SK-N-DZ (cell line): ENCODE results near the gene RAB7B.

ENCODE experiments used
- DNase-seq: peaks from one replicate; pipeline ENCODE4 v3.0.0-alpha.2; 2015; ENCODE audit warnings: low spot score

Gene RAB7B

DNA sequence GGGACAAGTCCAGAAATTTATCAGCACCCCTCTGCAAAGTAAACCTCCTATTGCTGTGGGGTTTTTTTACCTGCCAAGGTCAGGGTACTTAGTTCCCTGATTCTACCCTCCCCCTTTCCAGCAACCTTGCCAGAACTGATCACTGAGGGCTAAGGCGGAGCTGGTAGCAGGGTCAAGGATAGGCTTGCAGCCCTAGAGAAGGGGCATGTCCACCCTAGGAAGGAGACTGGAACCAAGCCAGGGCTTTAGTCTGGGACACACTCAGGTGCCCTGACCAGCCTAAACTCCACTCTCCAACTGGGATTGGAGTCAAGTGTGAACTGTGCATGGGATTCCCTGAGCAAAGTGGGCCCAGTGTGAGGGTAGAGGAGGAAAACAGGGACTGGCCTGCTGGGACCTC is 53.4 kb downstream of the RAB7B start:
- DNase-seq: no peak

DNA sequence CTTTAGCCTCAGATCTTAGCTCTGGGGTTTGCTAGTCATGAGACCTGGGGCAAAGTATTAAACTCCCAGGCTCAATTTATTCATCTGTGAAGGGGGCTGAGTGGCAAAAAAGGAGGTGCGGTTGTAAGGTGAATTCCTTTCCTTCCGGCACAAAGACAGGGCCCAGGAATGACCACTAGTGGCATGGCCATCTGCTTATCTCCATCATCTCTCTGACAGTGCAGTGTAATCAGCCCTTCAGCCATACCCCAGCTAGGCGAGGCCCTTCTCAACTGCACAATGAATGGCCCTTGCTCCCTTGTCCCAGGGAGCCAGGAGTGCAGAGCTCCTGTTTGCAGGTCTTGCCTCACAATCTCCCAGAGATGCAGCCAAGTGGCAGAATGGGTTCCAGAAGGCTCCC is 54.3 kb downstream of the RAB7B start:
- DNase-seq: no peak

DNA sequence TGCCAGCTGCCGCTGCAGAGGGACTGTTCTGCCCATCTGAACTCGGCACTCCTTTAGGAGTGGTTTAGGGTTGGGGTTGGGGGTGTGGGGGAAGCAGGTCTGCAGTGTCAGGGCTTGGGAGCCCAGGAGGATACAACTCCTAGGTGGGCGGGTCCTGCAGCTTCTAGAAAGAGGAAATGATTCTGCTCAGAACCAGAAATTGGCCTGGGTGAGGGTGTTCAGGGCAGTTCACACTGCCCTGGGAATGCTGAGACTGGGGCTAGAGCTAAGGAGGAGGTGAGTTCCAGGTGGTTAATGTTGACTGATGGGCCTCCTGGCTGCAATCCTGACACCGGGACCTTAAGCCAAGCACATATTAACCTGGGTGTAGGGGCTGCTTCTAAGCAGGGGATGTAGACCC is 55.2 kb downstream of the RAB7B start:
- DNase-seq: no peak

DNA sequence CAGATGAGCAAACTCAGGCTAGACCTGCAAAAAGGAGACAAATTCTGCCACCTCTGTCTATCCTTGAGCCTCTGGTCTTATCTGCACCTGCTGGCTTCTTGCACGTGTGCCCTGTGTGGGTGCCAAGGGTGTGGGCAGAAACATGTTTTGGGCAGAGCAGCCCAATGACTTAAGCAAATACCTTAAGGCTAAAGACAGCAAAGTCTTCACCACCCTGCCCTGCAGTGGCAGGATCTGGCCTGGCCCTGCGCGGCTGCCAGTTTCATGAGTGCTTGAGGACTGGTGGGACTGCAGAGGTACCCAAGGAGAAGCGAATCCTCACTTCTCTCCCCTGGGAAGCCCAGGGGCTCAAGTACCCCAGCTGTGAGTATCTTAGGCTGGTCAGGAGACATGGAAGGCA is 56.2 kb downstream of the RAB7B start:
- DNase-seq: no peak

DNA sequence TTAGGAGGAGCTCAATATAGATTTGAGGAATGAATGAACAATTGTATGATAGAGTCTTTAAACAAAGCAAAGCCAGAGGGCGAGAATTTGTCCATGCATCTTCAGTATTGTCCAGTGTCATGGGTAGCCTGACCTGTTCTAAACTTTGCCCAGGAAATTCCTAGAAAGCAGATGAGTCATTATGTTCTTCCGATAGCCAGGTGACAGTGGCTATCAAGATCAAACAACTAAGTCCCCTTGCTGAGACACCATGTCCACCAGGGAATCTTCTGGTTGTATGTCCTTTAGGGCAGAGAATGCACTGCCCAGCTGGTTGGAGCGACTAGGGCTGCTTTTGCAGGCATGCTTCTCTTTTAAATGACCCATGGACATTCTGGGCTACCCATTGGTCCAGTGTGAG is 58.1 kb downstream of the RAB7B start:
- DNase-seq: no peak

DNA sequence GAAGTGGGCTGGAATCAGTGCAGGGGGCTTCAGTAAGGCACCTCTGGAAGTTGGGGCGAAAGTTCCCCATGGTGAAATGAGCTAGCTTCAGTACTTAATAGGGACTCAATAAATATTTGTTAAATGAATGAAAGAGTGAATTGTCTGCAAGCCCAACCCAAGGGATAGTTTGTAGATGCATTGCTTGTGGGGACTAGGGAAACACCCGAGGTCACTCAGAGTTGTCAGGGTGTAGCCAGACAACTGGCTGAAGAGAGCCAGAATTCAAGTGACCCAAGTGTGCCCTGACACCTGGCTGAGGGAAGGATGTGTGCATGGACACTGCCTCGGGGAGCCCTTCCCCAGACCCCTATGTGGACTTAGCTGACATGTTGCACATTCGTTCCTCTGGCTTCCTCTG is 58.7 kb downstream of the RAB7B start:
- no peak for DNase-seq

DNA sequence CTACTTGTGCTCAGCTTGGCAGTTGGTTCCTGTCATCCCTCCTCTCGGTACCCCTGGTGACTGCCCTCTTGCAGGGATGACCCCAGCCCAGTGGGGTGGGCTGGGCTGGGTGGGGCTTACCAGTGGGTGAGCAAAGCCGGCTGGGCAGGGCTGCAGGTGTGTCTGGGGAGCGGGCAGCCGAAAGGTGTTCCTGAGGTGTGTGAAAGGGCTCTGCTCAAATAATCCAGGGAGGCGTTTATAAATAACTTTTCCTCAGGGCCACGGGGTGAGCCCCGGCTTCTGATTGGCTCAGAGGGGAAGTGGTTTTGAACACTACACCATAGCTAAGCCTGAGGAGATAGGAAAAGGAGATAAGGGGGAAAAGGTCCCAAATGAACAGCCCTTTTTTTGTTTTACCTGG is 60.0 kb downstream of the RAB7B start, which contains the start of gene SLC26A9:
TSS of gene SLC26A9 (minus strand) at position 212 of the 400 bp plus-strand sequence. CDS start 7,636 bp downstream, outside the sequence.
- no peak for DNase-seq

DNA sequence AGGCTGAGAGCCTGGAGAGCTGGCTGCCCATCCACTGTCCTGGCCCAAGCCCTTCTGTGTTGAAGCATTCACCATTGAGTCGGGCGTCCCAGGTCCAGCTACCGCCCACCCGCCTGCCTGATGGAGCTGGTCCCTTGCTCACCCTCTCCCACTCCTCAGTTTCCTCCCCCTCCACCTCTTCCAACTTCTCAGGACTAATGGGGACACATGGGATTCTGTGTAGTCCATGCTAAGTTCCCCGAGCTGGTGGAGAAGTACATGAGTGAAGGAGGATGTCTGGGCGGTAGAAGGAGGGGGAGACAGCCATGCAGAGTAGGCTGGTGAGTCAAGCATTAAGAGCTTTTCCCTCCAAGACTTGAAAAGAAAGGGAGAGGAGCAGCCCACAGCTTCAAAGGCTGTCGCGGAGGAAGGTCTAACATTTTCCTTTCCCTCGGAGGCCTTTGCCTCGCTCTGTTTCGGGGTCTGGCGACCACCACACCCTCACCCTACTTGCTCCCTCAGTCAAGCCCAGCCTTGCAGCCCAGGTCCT is 60.5 kb downstream of the RAB7B start:
- DNase-seq: no peak

DNA sequence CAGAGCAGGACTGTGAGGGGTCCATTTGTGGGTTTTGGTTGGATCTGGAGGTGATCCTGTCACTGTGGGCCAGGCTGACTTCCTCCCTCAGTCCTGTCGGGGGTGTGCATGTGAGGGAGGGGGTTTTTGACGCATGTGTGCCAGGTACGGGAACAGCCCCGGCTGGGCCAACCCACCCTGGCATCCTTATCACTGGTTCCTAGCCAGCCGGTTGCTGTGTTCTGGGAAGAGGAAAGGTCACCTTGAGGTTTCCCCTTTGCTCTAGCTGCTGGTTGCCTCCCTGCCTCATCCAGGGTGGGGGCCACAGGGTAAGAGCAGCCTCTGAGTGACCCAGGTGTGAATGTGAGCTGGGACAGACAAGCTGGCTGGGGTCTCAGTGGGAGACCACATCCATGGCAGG is 62.5 kb downstream of the RAB7B start:
- no peak for DNase-seq

DNA sequence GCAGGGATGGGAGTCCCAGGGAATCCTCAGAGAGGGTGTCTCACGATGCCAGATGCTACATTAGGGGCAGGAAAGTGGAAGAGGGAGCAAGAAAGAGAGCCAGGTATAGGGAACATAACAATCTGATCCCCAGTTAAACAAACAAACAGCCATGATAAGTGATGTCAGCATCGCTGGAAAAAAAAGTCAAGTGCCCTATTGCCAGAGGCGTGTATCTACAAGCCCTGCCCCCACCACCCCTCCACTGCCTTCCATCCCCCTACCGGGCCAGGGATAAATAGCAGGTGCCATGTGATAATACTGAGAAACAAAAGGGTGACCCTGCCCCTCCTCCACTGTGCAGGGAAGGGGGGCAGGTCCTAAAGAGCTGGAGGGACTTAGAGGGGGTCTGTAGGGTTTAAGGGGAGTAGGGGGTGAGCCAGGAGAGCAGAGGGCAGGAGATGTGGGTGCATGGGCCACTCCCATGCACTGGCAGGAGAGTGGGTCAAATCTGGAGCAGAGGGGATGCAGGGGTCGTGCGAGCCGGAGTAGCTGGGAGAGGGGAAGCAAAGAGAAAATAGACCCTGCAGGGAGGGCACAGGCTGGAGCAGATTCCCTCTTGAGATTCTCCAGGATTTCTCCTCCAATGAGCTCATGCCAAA is 63.4 kb downstream of the RAB7B start:
- DNase-seq: peak; percentile 13

DNA sequence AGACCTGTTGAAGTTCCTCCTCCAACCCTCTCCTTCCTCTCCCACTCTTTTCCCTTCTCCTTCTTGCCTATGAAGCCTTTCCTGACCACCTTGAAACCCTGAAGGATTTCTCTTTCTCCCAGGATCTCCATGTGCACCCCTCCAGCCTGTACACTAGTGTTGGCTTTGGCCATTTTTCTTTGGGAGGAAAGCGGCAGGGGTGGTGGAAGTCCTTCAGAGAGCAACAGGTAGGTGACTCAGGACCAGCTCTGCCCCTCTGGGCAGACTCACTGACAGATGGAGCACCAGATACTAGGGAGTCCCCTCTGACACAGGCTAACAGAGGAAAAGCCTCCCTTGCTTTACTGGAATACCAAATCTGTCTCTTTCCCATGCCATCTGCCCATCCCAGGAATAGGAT is 64.5 kb downstream of the RAB7B start:
- DNase-seq: no peak

DNA sequence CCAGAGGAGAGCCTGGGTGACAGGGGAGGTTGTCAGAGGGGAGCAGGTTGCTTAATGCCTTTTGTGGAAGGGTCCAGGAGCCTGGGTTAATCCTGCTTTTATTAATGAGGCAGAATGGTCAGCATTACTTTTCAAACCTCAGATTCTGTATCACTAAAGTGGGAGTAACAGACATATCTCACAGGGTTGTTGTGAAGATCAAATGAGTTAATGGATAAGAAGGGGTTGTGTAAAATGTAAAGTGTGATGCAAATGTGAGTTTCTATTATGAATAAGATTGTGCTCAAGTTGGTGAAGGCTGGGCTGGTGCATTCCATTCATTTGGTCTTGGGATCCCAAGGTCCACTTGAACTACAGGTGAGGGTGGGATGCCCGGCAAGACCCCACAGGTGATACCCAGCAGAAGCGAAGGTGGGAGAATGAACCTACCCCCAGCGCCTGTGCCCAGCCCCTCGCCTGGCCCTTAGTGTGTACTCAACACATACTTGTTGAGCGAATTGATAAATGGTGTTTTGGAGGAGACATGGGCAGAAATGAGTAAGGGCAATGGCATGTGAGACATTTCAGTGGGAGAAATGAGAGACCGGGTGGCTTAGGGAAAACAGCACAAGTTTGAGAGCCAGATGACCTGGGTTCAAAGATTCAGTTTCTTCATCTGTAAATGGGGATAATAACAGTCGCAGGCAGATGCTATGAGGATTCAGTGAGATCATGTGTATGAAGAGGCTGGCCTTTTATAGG is 66.2 kb downstream of the RAB7B start:
- DNase-seq: no peak

DNA sequence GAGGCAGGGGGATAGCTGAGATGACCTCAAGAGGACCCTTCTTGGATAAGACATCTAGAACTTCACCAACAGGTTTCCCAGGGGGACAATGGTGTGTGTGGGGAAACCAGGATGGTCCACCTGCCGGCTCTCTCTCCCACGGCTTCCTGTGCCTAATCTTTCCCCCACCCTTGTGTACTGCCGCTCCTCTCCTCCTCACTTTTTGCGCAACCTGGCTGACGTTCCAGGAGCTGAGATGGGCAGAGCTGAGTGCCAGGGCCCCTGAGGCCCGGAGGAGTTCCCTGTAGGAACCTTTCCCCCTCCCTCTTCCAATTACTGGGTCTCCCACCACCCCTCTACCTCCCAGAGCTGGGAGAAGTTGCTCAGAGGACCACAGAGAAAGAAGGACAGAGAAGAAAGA is 66.9 kb downstream of the RAB7B start:
- DNase-seq: no peak

DNA sequence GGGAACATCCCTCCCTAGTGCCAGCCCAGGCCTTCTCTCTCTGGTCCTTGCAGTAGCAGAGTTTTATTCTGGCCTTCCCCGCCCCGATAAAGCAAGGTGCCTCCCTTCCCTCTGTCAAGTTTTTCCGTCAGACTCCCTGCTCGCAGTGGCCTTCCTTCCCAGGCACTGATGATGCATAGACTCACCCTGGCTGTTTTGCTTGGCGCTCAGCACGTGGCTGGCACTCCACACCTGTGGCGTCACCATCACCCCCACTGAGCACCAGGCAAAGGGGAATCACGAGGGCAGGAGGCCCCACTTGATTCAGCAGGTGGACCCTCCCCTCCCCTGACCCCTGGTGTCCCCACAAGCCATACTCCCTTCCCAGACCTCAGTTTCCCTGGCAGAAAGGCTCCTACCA is 67.3 kb downstream of the RAB7B start:
- no peak for DNase-seq

DNA sequence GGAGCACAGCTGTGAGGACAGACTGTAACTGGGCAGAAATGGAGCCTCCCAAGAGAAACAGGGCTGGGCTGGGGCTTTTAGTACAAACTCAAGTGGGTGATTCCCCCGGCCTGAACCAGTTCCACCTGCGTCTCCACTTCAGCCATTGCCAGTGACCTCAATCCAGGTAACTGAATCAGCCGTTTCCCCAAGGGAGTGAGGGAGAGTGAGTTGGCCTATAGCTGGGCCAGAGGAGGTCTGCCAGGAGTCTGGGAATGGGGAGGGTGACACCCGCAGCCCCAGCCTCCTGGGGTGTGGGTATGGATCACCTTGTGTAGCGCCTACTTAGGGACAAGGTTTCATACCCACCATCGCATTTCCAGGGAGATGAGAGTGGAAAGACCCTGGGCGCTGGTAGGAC is 68.4 kb downstream of the RAB7B start:
- DNase-seq: no peak

DNA sequence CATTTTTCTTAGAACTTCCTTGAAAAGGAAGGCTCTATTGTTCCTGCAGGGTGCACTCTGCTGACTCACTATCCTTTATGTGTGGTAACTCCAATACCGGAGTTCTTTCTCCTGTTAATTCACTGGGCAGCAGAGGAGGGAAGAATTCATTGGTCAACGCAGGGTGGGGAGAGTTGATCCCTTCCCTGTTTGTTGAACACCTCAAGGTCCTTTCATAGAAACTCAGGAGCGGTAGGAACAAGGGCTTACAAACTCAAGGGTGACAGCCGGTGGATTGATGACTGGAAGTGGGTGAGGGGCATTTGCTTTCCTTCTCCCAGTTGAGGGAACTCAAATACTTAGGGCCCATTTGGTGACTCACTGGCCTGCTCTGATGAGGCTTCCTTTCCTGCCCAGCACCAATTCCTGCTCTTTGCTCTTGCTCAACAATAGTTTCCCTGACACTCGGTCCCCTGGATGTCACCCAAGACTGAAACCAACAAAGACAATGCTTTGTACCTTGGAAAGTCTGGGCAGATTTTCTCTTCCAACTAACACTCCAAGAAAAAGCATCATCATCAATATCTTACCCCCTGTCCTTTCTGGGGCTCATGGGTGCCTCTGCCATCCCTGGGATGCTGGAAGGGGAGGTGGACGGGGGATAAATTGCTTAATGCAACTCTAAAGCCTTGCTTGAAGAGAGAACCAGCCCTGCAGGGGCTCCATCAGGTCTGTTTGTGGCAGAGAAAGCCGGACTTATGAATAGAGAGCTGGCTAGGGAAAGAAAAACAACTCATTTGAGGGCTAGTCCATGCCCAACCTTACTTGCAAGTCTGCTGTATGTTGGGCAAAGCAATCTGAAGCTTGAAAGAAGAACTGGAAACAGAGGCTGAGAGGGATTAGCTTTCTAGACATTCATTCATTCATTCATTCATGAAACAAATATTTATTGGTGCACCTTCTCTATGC is 69.2 kb downstream of the RAB7B start:
- DNase-seq: no peak

DNA sequence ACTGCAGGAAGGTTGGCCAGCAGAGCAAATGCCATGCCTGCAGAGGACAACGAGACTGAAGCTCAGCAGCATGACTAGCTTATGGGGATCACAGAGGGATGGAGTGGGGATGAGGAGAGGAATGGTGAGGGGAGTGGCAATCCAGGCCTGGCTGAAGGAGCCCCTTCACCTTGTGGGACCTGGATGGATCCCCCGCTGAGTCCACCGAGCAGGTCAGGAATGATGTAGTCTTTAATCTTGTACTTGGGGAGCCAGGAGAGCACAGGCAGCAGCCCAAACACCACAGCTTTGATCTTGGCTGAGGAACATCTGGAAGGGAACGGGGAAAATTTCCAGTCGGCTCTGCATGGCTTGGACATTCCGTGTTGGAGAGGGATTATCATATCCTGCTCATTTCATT is 70.4 kb downstream of the RAB7B start:
- no peak for DNase-seq

DNA sequence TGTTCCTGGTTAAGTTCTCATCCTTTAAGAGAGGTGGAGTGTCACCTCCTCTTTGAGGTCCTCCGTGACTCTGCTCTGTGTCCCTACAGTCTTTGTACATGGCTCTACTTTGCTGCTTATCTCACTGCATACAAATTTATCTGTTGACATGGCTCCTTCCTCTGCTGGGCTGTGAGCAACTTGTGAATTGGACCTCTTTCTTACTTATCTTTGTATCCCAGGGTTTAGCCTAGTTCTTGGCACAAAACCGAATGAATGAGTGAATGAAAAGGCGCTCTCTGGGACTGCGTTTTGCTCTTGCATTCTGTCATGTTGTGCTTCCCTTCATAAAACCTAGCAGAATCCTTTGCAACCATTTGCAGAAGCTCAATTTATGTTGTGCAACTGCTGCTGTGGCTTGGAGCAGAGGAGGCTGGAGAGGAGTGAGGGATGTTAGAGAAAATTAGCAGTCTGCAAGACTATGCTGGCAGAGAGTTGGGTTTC is 72.4 kb downstream of the RAB7B start:
- DNase-seq: no peak

DNA sequence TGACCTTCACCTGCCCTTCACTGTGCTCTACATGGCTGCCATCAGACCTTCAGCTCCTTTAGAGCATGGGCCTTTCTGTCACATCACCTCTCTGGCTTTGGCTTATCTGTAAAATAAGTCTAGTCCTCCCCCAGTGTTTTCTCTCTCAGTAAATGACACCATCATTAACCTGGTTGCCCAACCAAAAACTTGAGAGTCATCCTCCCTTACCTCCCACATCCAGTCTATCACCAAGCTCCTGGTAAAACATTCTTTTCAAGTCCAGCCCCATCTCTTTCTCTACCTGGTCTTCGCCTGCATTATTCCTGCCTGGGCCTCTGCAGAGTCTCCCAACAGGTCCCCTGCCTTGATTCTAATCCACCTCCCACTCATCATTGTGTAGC is 73.0 kb downstream of the RAB7B start:
- DNase-seq: no peak

DNA sequence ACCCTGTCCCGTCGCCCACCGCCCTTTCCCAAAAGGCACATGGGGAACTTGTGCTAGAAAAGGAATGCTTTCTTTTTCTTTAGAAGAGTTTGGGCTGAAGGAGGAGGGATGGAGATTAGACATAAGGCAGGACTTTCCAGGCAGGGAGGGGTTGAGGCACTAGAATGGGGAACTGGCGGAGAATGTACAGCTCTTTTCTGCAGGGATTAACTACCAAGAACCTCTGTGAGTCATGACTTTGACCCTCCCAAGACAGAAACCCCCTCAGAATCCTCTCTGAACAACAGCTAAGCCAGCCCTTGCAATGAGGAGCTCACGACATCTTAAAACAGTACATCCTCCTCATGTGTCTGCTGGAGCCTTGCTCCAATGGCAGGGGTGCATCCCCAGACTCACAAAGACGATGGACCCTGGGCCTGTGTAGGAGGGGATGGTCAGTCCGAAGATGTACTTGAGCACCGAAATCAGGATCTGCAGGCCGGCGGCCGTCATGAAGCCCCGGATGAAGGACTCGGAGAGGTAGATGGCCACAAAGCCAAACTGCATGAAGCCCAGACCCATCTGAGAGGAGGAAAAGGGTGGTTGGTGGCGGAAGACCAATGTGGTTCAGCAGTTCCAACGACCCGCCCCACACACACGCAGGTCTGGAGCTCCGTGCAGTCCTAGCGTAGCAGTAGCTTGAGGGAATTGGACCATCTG is 73.5 kb downstream of the RAB7B start:
- no peak for DNase-seq

DNA sequence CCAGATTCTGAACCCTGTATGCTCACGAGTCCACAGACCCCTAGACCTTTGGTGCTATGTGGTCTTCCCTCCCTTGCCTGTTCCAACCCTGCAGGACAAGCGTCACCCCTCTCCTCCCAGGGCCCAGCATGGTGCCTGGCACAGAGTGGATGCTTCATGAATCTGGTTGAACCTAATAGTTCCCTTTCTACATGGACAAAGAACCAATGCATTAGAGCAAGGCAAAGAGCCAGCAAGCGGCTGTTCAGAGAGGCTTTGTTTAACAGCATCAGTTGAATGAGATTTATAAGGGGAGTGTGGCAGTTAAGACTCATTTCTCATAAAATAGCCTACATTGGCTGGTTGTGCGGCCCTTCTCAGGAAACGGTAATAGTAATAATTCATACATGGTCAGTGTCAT is 74.9 kb downstream of the RAB7B start:
- no peak for DNase-seq
